Bronchial epithelial cell (primary cell): ENCODE results near the gene TUBB4B. TPM values are rescaled to one million over a fixed set of nuclear protein-coding genes. Genes with fewer than 3 reads are reported as not detected.

Experiments used
- DNase-seq: peaks from one replicate; pipeline ENCODE4 v3.0.0-alpha.2; 2010; ENCODE audit warnings: low read depth
- FAIRE-seq: peaks from 2 replicates; lab custom pipeline; 2011; peaks lifted over from hg19 to GRCh38; lab: Jason Lieb, UNC
- H3K27me3 ChIP-seq: 2 replicates; pipeline ENCODE4 v1.5.1; 2011; ENCODE audit warnings: low read length; ENCODE audit not compliant: control insufficient read depth, insufficient read depth
- H3K36me3 ChIP-seq: 2 replicates; pipeline ENCODE4 v1.5.1; 2011; ENCODE audit warnings: low read length; ENCODE audit not compliant: control insufficient read depth, insufficient read depth
- H3K4me3 ChIP-seq: 2 replicates; pipeline ENCODE4 v1.5.1; 2011; ENCODE audit warnings: mild to moderate bottlenecking, low read depth, low read length, control low read depth
- total RNA-seq: library from RNA; depleted of rRNA; stranded (reverse); fragments of >200 nt; gene quantifications from 2 replicates; pipeline ENCODE4 v1.2.1, GENCODE V29; 2014
- TF ChIP-seq, protein P1 (sequence below): IDR thresholded peaks from 2 replicates; pipeline ENCODE4 v1.5.1; 2011; ENCODE audit warnings: mild to moderate bottlenecking, moderate library complexity, low read length, control low read depth, inconsistent platforms; ENCODE audit not compliant: insufficient read depth, severe bottlenecking

Gene TUBB4B
- total RNA-seq, 1 donor from 2014 or later = 82.7 TPM

DNA sequence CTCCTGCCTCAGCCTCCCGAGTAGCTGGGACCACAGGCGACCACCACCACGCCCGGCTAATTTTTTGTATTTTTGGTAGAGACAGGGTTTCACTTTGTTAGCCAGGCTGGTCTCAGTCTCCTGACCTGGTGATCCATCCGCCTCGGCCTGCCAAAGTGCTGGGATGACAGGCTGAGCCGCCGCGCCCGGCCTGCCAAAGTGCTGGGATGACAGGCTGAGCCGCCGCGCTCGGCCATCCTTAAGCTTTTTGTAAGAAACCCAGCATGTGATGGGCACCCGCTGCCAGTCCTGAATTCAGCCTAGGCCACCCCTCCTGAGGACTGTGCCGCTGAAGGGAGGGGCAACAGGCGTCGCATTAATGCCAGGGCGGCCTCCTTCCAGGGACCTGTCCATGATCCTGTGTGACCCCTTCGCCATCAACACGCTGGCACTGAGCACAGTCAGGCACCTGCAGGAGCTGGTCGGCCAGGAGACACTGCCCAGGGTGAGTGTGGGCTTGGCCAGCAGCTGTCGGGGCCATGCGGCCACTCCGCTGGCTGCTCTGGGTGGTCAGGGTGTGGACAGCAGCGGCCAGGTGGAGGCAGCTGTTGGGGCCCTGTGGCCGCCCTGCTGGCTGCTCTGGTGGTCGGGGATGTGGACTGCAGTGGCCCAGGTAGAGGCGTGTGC, 24.5 kb downstream of the TUBB4B start:
- no peak overlapping the region for H3K4me3 ChIP-seq
- TF ChIP-seq, protein P1, sequence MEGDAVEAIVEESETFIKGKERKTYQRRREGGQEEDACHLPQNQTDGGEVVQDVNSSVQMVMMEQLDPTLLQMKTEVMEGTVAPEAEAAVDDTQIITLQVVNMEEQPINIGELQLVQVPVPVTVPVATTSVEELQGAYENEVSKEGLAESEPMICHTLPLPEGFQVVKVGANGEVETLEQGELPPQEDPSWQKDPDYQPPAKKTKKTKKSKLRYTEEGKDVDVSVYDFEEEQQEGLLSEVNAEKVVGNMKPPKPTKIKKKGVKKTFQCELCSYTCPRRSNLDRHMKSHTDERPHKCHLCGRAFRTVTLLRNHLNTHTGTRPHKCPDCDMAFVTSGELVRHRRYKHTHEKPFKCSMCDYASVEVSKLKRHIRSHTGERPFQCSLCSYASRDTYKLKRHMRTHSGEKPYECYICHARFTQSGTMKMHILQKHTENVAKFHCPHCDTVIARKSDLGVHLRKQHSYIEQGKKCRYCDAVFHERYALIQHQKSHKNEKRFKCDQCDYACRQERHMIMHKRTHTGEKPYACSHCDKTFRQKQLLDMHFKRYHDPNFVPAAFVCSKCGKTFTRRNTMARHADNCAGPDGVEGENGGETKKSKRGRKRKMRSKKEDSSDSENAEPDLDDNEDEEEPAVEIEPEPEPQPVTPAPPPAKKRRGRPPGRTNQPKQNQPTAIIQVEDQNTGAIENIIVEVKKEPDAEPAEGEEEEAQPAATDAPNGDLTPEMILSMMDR = no peak
- DNase-seq = no peak
- H3K27me3 ChIP-seq = no peaks in the 10 kb centered on the region
- no peak for FAIRE-seq
- H3K36me3 ChIP-seq = peaks cover 23% of the 10 kb centered on the region

DNA sequence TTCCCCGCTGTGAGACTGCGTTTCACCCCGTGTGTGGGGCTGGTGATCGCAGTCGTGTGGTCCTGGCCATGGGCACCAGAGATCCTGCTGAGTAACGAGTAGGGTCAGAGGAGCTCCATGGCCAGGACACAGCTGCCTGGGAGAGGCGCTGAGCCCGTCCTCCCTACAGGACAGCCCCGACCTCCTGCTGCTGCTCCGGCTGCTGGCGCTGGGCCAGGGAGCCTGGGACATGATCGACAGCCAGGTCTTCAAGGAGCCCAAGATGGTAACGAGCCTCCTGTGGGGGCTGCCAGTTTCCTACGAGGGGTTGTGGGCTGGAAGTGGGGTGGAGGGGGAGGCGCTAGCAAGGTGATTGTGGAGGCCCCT, 25.1 kb downstream of the TUBB4B start:
- Histone ChIP-seq H3K27me3 (no peaks in the 10 kb centered on the region), H3K36me3 (peaks cover 26% of the 10 kb centered on the region), H3K4me3 (no peak overlapping the region)
- FAIRE-seq = no peak
- DNase-seq = no peak
- TF ChIP-seq, protein P1 = no peak

DNA sequence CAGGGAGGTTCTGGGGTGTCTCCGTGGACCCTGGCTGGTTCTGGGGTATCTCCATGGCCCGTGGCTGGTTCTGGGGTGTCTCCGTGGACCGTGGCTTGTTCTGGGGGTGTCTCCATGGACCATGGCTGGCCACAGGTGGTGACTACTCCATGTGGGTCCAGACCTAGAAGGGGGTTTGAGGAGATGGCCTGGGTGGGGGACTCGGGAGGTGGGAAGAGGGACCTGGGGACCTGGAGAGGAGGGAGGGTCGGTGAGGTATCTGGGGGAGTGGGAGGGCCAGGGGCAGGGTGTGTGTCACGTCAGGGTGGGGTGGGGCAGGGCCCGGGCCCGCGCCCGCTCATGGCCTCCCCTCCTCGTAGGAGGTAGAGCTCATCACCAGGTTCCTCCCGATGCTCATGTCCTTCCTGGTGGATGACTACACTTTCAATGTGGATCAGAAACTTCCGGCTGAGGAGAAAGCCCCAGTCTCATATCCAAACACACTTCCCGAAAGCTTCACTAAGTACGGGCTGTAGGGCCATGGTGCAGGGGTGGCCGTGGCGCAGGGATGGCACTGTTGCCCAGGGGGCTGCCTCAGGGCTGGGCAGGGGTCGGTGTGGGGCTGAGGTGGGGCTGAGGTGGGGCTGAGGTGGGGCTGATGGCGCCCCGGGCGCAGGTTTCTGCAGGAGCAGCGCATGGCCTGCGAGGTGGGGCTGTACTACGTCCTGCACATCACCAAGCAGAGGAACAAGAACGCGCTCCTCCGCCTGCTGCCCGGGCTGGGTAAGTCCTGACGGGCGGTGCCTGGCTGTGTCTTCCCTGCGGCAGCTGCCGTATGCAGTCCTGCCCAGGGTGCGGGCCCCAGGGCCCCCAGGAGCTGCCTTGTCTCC, 25.7 kb downstream of the TUBB4B start:
- Histone ChIP-seq H3K27me3 (no peaks in the 10 kb centered on the region), H3K36me3 (peaks cover 28% of the 10 kb centered on the region), H3K4me3 (no peak overlapping the region)
- TF ChIP-seq, protein P1 = no peak
- FAIRE-seq (no peak), DNase-seq (no peak)

DNA sequence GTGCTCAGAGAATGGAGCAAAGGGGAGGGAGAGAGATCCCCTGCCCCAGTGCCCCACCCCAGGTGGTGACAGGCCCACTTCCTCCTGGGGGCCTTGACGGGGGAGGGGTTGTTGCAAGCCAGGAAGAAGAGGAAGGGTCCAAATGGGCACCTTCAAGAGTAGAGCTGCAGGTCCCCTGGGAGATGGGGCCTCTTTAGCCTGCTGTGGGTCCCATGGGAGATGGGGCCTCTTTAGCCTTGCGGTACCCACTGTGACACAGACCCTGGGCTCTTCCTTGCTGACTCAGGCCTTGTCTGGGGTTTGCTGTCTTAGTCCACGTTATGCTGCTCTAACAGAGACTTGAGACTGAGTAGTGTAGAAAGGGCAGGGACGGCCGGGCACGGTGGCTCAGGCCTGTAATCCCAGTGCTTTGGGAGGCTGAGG, 26.9 kb downstream of the TUBB4B start:
- H3K27me3 ChIP-seq = no peaks in the 10 kb centered on the region
- no peak for FAIRE-seq
- no peak for DNase-seq
- TF ChIP-seq, protein P1 = no peak
- peaks cover 30% of the 10 kb centered on the region for H3K36me3 ChIP-seq
- no peak overlapping the region for H3K4me3 ChIP-seq

DNA sequence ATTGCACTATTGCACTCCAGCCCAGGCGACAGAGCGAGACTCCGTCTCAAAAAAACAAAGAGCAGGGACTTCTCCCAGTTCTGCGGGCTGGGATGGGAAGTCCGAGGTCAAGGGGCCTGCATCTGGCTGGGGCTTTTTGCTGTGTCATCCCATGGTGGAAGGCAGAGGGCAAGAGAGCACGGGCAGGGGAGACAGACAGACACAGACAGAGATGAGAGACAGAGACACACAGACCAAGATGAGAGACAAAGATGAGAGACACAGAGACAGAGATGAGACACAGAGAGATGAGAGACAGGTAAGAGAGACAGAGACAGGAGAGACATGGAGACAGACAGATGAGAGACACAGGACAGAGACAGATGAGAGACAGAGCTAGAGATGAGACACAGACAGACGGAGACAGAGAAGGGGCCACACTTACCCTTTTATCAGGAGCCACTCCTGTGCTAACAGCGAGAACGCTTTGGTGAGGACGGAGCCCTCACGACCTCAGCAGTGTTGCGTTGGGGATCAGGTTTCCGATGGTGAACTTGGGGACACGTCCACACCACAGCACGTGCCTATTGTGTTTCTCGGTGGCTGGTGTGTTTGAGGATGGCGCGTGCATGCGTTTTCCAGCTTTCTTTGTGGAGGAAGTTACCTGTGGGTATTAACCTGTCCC, 27.6 kb downstream of the TUBB4B start:
- no peaks in the 10 kb centered on the region for H3K27me3 ChIP-seq
- H3K36me3 ChIP-seq = peaks cover 30% of the 10 kb centered on the region
- H3K4me3 ChIP-seq = no peak overlapping the region
- peak; percentile 7 for FAIRE-seq
- no peak for DNase-seq
- TF ChIP-seq, protein P1 = no peak
